Eye (tissue), 1 donor: Measurements from ENCODE around the gene C16orf54.
A peak's percentile ranks its signal among the peaks of the same experiment; 100 is the strongest.
"Not testable (repeated sequence)": the region's sequence is repeated elsewhere in the genome, so short reads cannot be mapped to it uniquely, and the experiment has no call there.

Experiments
- DNase-seq: peaks from one replicate; pipeline ENCODE4 v3.0.0-alpha.2; 2015

C16orf54 gene, protein sequence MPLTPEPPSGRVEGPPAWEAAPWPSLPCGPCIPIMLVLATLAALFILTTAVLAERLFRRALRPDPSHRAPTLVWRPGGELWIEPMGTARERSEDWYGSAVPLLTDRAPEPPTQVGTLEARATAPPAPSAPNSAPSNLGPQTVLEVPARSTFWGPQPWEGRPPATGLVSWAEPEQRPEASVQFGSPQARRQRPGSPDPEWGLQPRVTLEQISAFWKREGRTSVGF

DNA sequence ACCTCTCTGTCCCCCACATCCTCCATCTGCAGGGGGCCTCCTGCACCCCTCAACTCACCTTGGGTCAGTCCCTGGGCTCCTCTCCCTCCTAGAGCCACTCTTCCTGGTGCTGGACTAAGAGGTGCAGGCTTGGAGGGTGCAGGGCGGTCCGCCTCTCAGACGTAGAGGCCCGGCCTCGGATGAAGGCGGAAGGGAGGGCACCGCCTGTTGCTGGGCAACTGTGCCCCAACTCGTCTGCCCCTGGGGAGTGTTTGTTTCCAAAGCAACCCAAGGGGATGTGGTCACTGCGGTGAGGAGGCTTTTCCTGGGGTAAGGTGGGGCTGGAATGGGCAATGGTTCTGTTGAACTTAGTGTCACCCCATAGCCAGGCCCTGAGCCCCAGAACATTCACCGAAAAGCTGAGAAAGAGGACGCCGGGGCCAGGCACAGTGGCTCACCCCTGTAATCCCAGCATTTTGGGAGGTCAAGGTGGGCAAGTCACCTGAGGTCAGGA, at the start of gene C16orf54:
TSS of gene C16orf54 (minus strand) at position 138 of the 493 bp plus-strand sequence. CDS start 1,039 bp downstream, outside the sequence.
- no peak for DNase-seq

DNA sequence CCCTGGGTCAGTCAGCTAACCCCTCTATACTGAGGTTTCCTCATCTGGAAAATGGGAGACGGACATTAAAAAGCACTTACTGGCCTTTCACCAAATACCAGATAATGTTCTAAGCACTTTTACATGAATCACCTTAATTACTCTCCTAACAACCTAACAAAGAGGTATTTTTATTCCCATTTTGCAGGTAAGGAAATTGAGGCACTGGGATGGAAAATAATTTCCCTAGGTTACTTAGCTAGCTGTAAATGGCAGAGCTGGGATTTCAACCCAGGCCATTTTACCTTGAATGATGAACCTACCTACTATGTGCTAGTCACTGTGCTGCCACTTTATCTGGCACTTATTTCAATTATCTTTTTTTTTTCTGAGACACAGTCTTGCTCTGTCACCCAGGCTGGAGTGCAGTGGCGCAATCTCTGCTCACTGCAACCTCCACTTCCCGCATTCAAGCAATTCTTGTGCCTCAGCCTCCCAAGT, 48.5 kb upstream of the C16orf54 start:
- no peak for DNase-seq

DNA sequence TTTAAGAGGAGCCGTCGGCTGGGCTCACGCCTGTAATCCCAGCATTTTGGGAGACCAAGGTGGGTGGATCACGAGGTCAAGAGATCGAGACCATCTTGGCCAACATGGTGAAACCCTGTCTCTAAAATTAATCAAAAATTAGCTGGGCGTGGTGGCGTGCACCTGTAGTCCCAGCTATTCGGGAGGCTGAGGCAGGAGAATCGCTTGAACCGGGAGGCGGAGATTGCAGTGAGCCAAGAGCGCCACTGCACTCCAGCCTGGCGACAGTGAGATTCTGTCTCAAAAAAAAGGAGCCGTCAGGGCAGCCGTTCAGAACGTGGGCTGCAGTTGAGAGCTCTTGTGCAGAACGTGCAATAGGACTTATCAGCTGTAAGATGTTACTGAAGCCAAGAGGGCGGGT, 47.4 kb upstream of the C16orf54 start:
- not testable (repeated sequence) for DNase-seq

DNA sequence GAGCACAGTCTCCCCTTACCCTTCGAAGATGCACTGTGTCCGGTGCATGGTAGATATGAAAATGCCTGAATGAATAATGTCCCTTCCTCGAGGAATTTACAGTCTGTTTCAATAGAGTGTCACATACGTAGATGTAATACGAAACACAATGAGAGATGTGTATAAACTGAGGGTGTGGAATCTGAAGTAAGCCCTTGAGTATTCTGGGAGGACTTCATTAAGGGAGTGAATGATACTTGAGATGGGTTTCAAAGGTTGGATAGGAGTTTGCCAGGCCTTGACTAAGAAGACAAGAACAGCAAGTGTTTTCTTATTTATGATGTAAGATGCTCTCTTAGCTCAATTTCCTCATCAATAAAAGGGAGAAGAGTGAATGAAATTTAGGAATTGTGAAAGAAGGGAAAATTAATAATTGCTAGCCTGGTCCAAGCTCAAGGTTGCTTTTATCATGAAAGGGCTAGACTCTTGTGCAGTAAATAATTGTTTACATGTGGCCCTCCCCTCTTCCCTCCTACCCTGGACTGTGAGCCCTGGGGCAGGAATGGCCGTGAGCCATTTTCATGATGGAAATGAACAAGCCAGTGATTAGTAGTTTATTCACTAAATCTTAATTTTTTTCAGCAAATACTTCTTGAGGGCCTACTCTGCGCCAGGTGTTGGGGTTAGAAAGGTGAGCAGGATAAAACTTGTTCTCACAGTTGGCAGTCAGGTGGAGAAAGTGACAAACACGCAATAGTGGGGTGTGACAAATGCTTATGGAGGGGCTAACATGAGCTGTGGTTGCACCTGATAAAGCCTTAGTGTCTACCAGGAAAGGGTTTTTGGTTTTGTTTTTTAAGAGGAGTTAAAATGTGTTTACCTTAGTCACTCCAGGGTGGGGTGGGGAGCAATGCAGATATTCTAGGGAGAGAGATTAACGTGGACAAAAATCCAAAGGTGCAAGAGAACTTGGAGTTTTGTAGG, 46.3 kb upstream of the C16orf54 start:
- DNase-seq = no peak

DNA sequence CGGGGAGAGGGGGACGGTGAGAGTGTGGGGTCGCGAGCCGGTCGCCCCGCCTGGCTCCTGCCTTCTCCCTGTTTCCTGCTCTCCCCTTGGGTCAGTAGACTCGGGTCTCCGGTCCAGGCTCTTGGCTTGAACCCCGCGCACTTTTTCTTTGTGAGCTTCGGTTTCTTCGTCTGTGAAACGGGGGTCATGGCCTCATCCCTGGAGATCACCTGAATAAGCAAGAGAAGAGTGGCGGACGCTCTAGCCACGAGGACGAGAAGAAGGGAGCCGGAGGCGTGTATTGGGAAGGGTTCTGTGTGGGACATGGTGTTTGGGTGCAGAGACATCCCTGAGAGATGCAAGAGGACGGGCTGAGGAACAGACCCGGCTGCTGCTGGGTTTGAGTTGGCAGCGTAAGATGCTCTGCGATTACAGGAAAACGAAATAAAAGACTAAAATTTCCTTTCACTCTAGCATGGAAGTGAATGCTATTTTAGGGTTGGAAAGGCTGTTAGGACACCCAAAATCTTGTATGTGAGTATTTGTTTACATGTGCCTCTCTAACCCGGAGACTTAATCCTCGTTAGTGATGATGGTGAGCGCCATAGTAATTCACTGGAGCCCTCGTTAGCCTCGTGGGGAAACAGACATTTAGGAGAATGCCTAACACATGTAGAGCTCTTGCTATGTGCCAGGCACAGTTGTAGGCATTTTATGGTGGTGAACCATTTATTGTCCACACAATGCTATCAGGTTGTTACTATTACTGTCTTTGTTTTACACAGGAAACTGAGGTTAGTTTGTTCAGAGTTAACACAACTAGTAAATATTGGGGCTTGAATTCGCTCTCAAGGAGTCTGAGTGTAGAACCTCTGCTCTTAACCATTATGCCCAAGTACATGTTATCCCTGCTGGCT, 45.4 kb upstream of the C16orf54 start:
- no peak for DNase-seq

DNA sequence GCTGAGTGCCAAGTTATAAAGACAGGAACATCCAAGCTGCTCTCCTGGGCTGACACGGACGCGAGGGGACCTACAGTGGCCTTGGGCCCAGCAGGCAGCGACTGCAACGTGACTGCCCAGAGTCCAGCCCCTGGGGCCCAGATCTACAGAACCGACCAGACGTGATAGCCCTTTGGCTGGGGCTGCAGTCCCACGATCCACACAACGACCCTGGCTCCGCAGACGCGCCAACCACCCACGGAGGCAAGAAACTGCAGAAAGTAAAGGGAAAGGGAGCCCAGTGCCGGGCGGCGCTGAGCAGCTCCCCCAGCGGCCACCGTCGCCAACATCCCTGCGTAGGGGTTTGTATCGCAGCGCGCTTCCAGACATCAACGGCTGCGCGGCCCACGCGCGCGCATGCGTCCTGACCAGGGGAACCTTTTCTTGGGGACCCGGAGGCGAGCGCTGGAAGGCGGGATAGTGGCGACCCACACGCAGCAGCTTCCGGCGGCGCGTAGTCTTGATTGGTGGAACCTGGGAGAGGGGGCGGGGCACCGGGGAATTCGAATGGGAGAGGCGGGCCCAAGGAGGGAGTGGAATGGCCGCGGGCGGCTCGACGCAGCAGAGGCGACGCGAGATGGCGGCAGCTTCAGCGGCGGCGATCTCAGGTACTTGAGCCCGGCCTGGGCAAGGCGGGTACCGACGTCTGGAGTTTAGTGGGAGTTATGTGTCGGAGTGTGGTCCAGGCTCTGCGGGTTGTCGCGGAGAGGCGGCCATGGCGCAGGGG, 44.6 kb upstream of the C16orf54 start, which contains the start of gene KIF22:
TSS of gene KIF22 (plus strand) at position 569 of the 766 bp plus-strand sequence. CDS start at position 578, 9 bp downstream.
- peak; percentile 100 for DNase-seq

DNA sequence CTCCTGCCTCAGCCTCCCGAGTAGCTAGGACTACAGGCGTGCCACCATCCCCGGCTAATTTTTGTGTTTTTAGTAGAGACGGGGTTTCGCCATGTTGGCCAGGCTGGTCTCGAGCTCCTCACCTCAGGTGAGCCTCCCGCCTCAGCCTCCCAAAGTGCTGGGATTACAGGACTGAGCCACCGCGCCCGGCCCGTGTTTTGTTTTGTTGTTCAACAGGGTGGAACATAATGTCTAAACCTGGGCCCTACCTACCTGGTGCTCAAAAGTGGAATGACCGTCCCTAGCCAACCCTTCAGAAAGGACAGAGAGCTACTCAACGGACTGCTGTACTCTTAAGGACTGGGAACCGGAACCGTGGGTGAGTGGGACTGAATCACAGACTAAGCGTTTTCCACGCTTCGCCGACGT, 44.0 kb upstream of the C16orf54 start:
- no peak for DNase-seq

DNA sequence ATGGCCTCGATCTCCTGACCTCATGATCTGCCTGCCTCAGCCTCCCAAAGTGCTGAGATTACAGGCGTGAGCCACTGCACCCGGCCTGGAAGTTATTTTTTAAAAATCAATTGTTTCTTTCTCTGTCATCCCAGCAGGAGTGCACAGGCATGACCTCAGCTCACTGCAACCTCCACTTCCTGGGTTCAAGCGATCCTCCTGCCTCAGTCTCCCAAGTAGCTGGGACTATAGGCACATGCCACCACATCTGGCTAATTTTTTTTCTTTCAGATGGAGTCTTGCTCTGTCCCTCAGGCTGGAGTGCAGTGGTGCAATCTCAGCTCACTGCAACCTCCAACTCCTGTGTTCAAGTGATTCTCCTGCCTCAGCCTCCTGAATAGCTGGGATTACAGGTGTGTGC, 41.4 kb upstream of the C16orf54 start:
- not testable (repeated sequence) for DNase-seq

DNA sequence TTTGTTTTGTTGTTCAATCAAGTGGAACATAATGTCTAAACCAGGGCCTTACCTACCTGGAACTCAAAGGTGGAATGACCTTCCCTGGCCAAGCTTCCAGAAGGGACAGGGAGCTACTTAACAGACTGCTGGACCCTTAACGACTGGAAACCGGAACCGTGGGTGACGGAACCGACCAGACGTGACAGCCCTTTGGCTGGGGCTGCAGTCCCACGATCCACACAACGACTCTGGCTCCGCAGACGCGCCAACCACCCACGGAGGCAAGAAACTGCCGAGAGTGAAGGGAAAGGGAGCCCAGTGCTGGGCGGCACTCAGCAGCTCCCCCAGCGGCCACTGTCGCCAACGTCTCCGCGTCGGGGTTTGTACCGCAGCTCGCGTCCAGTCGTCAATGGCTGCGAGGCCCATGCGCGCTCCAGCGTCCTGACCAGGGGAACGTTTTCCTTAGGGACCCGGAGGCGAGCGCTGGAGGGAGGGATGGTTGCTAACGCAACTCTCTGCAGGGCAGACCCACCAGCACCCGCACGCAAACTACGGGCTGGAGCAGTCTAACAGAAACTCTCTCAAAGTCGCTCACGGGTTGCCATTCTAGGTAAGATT, 39.2 kb upstream of the C16orf54 start:
- DNase-seq = peak; percentile 85

DNA sequence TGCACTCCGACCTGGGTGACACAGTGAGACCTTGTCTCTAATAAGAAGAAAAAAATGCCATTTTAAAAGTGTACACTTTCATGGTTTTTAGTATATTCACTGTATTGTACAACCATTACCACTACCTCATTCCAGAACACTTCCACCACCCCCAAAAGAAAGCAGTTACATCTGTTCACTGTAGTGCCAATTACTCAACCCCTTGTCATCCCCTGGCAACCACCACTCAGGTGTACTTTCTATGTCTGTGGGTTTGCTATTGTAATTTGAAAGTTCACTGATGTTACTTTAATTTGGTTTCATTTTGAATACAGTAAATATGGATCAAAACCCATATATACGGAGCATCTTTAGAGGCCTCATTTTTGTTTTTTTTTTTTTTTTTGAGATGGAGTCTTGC, 38.4 kb upstream of the C16orf54 start:
- no peak for DNase-seq

DNA sequence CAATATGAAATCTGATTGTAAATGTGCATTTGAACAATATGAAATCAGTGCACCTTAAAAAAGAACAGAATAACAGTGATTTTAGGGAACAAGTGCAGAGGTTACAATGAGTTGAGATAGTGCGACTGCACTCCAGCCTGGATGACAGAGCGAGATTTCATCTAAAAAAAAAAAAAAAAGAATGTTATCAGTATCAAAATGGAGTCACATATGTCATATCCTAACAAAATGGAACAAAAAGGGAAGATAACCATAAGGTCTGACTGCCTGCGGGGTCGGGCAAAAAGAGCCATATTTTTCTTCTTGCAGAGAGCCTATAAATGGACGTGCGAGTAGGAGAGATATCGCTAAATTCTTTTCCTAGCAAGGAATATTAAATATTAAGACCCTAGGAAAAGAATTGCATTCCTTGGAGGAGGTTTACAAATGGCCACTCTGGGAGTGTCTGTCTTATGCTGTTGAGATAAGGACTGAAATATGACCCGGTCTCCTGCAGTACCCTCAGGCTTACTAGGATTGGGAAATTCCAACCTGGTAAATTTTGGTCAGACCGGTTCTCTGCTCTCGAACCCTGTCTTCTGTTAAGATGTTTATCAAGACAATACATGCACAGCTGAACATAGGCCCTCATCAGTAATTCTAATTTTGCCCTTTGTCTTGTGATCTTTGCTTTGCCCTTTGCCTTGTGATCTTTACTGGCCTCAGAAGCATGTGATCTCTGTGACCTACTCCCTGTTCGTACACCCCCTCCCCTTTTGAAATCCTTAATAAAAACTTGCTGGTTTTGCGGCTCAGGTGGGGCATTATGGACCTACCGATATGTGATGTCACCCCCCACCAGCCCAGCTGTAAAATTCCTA, 37.5 kb upstream of the C16orf54 start:
- DNase-seq = not testable (repeated sequence)

DNA sequence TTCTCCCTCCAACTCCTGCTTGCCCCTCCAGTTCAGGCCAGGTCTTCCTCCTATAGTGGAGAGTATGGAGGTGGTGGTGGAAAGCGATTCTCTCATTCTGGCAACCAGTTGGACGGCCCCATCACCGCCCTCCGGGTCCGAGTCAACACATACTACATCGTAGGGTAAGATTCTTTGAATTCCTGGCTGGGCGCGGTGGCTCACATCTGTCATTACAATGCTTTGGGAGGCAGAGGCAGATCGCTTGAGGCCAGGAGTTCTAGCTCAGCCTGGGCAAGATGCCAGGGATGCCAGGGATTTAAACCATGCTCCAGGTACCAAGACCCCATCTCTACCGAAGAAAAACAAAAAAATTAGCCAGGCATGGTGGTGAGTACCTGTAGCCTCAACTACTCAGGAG, 33.7 kb upstream of the C16orf54 start:
- DNase-seq = no peak

DNA sequence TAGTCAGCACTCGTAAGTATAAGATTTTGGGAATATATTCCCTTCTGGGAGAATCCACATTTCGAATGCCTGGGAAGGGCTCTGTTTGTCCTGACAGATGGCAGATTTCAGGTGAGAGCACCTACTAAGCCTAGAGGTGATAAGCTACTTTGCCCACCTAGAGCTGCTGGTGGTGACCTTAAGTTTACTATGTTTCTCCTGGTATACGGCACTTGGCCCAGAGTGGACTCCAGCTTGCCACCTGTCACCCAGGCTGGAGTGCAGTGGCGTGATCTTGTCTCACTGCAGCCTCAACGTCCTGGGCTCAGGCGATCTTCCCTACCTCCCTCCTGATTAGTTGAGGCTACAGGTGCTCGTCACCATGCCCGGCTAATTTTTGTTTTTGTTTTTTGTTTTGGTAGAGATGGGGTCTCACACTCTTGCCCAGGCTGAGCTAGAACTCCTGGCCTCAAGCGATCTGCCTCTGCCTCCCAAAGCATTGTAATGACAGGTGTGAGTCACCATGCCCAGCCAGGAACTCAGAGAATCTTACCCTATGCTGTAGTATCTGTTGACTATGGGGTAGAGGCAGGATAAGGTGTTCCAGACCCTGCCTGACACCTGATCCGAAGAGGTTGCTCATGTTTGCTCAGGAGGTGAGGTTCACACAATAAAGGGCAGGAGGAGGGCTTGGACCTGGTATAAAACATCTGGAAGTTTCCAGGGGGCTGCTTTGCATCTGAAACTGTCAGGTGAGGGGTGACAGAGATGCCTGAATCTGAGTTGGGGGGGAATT, 32.0 kb upstream of the C16orf54 start, which contains the start of gene ZG16:
TSS of gene ZG16 (plus strand) at position 681 of the 775 bp plus-strand sequence. CDS start 1,011 bp downstream, outside the sequence.
- DNase-seq = no peak

DNA sequence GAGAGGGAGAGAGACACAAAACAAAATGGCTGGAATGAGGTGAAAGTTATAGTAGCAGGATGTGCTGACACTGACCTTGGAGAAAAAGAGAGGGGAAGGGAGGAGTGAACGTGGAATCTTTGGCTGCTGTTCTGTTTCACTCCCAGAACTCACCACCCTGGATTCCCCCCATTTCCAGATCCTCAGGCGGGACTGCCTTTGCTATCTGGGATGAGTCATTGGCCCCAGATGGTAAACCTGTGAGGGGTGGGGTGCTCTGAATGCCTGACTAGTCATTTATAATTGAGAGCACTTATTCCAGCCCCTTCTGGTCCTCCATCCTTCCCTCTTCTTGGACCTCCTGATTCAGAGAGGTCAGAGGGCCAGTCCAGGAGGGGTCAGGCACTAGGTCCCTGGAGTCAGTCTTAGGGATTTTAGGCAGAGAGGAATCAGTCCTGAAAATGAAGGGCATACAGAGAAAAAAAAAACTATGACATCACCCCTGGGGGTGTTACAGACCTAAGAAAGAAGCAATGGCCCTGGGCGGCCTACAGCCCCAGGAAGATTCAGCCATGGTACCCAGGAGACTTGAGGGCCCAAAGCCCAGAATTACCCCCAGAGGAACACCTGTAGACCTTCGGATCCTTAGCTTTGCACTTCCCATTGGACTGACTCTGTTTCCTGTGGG, 30.1 kb upstream of the C16orf54 start:
- DNase-seq = no peak

DNA sequence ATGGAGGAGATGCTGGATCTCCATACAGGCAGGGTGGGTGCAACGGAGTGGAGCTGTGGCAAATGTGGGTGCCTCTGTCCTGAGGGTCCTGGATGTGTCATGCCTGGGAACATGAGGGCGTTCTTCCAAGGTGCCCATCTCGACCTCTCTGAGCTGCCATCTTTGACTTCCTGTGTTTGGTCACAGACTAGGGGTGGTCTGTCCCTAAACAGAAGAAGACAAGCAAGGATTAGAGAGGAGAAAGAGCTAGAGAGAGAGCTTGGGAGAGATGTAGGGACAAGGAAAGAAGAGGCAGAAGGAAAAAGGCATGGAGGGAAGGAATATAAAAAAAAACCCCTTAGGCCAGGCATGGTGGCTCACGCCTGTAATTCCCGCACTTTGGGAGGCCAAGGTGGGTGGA, 28.9 kb upstream of the C16orf54 start:
- DNase-seq = no peak

DNA sequence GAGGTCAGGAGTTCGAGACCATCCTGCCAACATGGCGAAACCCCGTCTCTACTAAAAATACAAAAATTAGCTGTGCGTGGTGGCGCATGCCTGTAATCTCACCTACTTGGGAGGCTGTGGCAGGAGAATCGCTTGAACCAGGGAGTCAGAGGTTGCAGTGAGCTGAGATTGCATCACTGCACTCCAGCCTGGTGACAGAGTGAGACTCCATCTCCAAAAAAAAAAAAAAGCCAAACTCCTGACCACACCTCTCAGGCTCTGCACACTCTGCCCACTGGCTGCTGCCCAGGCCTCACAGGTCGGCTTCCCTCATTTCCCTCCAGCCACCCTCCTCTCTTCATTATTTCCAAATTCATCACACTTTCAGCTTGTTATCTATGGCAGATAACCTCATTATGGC, 26.5 kb upstream of the C16orf54 start:
- DNase-seq = not testable (repeated sequence)

DNA sequence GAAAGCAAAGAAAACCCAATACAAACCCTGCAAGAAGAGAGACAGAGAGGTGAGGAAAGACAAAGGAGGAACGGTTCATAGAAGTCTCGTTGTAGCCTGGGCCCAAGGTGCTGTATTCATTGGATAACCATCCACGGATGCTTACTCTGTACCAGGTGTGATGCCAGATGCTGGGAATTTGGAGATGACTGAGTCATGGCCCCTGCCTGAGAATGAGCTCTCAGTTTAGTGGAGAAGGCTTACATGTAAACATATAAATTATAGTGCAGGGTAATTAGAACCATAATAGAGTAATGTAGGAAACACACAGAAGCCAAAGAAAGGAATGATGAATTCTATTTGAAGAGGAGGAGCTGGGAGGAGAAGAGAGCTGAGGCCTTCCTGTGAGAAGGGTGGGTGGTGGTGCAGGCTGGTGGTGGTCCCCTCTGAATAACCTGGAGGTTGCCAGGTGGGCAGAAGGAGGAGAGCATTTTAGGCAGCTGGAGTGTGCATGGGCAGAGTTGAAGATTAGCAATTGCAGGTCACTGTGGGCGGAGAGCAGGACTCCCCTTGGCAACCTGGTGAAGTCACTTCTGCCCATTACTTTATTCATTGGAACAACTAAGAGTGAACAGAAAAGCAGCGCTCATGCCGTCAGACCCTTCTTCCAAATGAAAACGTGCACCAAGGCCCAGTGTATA, 24.6 kb upstream of the C16orf54 start:
- DNase-seq = no peak

DNA sequence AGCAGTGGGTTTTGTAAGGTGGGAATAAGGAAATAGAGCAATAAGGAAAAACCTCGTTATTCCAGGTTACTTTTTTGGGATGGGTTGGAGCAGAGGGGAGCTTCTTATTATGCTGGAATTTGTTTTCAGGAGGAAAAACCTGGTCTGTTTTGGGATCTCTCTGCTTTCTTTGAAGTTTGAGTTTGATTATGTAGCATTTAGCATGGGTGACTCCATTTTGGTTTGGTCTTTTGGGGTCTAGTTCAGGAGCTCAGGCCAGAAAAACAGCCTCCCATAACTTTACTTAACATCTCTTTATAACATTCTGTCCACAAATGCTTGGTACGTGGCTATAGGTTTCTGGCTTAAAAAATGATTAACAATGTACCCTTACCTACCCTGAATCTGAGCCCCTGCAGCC, 23.7 kb upstream of the C16orf54 start:
- no peak for DNase-seq
